ENCODE data around the gene FAR2. TPM values are rescaled to one million over a fixed set of nuclear protein-coding genes. Genes with fewer than 3 reads are reported as not detected.
"Not testable (repeated sequence)": the region's sequence is repeated elsewhere in the genome, so short reads cannot be mapped to it uniquely, and the experiment has no call there.

Gene FAR2
- total and polyA plus RNA-seq, 2 donors (not counting 3 experiments of a cell fraction or from before 2014, with no cell fraction given), result 32.3 to 61.7 TPM

GRCh38 chr12:29182247-29182646 lies 33.2 kb downstream of the FAR2 start:
- POLR2A ChIA-PET; H3K9me1 ChIP-seq (replicated peaks; ENCODE audit: control insufficient read depth, extremely low read depth, insufficient read depth, low read length); H2AFZ ChIP-seq (ENCODE audit: low read depth, low read length); H3K9me3 ChIP-seq (replicated peaks; ENCODE audit: control insufficient read depth, insufficient read depth, low read length); DNase-seq (ENCODE audit: low read depth, low spot score); intact Hi-C loops (cut with micrococcal nuclease); FAIRE-seq; H3K9ac ChIP-seq (replicated peaks; ENCODE audit: extremely low read depth, insufficient read depth, low read length); H3K36me3 ChIP-seq (ENCODE audit: control insufficient read depth in 2 of 2, extremely low read depth in 1 of 2, insufficient read depth in 2 of 2, low read length in 2 of 2); CTCF ChIA-PET; H4K20me1 ChIP-seq (replicated peaks; ENCODE audit: control insufficient read depth, extremely low read depth, insufficient read depth, low read length); H3K27ac ChIP-seq (ENCODE audit: insufficient read depth, low read depth, low read length); H3K4me2 ChIP-seq (ENCODE audit: insufficient read depth, low read length); dilution Hi-C loops (cut with MboI; ENCODE audit: extremely low pct_ligation_motif_present, low sequenced_read_pairs); H3K27me3 ChIP-seq (ENCODE audit: control insufficient read depth in 2 of 2, insufficient read depth in 2 of 2, low read length in 2 of 2); H3K79me2 ChIP-seq (ENCODE audit: control insufficient read depth, insufficient read depth, low read length); H3K4me1 ChIP-seq (ENCODE audit: control insufficient read depth, extremely low read depth, insufficient read depth, low read length); H3K4me3 ChIP-seq (replicated peaks in 1 of 3; ENCODE audit: insufficient read depth in 1 of 3, low read depth in 1 of 3, low read length in 3 of 3); BruUV-seq (replicated peaks): not testable (repeated sequence)

DNA sequence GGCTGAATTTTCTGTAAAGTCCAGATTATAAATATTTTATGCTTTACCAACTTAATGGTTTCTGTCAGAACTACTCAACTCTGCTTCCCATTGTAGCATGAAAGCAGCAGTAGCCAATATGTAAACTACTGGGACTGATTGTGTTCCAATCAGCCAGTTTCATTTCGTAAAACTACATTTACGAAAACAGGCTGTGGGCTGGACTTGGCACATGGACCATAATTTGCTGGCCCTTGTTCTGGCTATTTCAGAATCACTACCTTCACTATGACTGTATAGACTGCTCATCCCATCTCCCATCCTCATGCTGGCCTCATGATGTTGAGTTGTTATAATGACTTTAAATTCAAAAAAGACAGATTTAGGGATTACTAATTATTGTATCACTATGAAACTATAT lies 38.7 kb downstream of the FAR2 start:
- TF ChIP-seq MYC (IDR thresholded peaks at IDR 0.05; ENCODE audit: low read depth, low read length), result no peak
- no peak for TF ChIP-seq POLR2A (IDR thresholded peaks at IDR 0.05; ENCODE audit: low read depth, low read length)
- TF ChIP-seq, protein P1, sequence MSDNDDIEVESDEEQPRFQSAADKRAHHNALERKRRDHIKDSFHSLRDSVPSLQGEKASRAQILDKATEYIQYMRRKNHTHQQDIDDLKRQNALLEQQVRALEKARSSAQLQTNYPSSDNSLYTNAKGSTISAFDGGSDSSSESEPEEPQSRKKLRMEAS (IDR thresholded peaks at IDR 0.05; ENCODE audit: insufficient read depth, insufficient read length), result no peak
- no peak for TF ChIP-seq JUN (IDR thresholded peaks at IDR 0.05; ENCODE audit: borderline replicate concordance, insufficient read depth, insufficient read length, low read depth)
- TF ChIP-seq EZH2 (IDR thresholded peaks at IDR 0.05; ENCODE audit: borderline replicate concordance, low read depth, low read length, severe bottlenecking), result no peak
- no peak for TF ChIP-seq POLR2AphosphoS5 (IDR thresholded peaks at IDR 0.05; ENCODE audit: insufficient read depth, low read depth, low read length)
- TF ChIP-seq, protein P2, sequence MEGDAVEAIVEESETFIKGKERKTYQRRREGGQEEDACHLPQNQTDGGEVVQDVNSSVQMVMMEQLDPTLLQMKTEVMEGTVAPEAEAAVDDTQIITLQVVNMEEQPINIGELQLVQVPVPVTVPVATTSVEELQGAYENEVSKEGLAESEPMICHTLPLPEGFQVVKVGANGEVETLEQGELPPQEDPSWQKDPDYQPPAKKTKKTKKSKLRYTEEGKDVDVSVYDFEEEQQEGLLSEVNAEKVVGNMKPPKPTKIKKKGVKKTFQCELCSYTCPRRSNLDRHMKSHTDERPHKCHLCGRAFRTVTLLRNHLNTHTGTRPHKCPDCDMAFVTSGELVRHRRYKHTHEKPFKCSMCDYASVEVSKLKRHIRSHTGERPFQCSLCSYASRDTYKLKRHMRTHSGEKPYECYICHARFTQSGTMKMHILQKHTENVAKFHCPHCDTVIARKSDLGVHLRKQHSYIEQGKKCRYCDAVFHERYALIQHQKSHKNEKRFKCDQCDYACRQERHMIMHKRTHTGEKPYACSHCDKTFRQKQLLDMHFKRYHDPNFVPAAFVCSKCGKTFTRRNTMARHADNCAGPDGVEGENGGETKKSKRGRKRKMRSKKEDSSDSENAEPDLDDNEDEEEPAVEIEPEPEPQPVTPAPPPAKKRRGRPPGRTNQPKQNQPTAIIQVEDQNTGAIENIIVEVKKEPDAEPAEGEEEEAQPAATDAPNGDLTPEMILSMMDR (IDR thresholded peaks at IDR 0.05; ENCODE audit: extremely low read depth in 1 of 2, insufficient read depth in 1 of 2, low read depth in 1 of 2, low read length in 2 of 2), result no peak
- no peak for TF ChIP-seq GATA2 (IDR thresholded peaks at IDR 0.05; ENCODE audit: insufficient read depth, insufficient read length, low read depth, low read length)
- TF ChIP-seq FOS (IDR thresholded peaks at IDR 0.05; ENCODE audit: borderline replicate concordance, insufficient read depth, low read length), result no peak
- no peak overlapping the region for H2AFZ ChIP-seq (ENCODE audit: low read depth, low read length)
- no peak overlapping the region for H3K9ac ChIP-seq (replicated peaks; ENCODE audit: extremely low read depth, insufficient read depth, low read length)
- H3K4me1 ChIP-seq (ENCODE audit: control insufficient read depth, extremely low read depth, insufficient read depth, low read length), result no peaks in the 10 kb centered on the region
- no peaks in the 10 kb centered on the region for H3K9me3 ChIP-seq (replicated peaks; ENCODE audit: control insufficient read depth, insufficient read depth, low read length)
- H4K20me1 ChIP-seq (replicated peaks; ENCODE audit: control insufficient read depth, extremely low read depth, insufficient read depth, low read length), result no peaks in the 10 kb centered on the region
- H3K9me1 ChIP-seq (replicated peaks; ENCODE audit: control insufficient read depth, extremely low read depth, insufficient read depth, low read length), result no peaks in the 10 kb centered on the region
- intact Hi-C loops (cut with micrococcal nuclease), result no loop called here
- H3K4me2 ChIP-seq (ENCODE audit: insufficient read depth, low read length), result no peak overlapping the region
- H3K79me2 ChIP-seq (ENCODE audit: control insufficient read depth, insufficient read depth, low read length), result peaks cover 3% of the 10 kb centered on the region
- no peak for FAIRE-seq
- CTCF ChIA-PET, result interaction anchor here (1.2 kb wide), 1 partner anchor 12 kb away, joined by 3 read pairs; no protein-coding TSS in a partner anchor
- H3K4me3 ChIP-seq (replicated peaks in 1 of 3; ENCODE audit: insufficient read depth in 1 of 3, low read depth in 1 of 3, low read length in 3 of 3), result no peak overlapping the region
- POLR2A ChIA-PET, result no interaction called here
- DNase-seq (ENCODE audit: low read depth, low spot score), result no peak
- no peaks in the 10 kb centered on the region for H3K27me3 ChIP-seq (ENCODE audit: control insufficient read depth in 2 of 2, insufficient read depth in 2 of 2, low read length in 2 of 2)
- no peaks in the 10 kb centered on the region for H3K36me3 ChIP-seq (ENCODE audit: control insufficient read depth in 2 of 2, extremely low read depth in 1 of 2, insufficient read depth in 2 of 2, low read length in 2 of 2)
- dilution Hi-C loops (cut with MboI; ENCODE audit: extremely low pct_ligation_motif_present, low sequenced_read_pairs), result no loop called here
- H3K27ac ChIP-seq (ENCODE audit: insufficient read depth, low read depth, low read length), result no peak overlapping the region
- BruUV-seq (replicated peaks), result no TSS peak

Data from endothelial cell of umbilical vein (primary cell).